ENCODE results near the gene CHD6.

Gene CHD6

GRCh38 chr20:41617902-41618806 lies at the start of gene CHD6:
CHD6 (minus strand) TSS chr20:41618377; CDS start chr20:41551337, 67,040 bp downstream.
- DNase-seq = peak; percentile 97 to 100

- no peak for DNase-seq
Observed at GRCh38 chr20:41664584-41664983, 46.4 kb upstream of the CHD6 start.

- no peak for DNase-seq
Observed at GRCh38 chr20:41657655-41658054, 39.5 kb upstream of the CHD6 start.

GRCh38 chr20:41655962-41656618 lies 37.9 kb upstream of the CHD6 start:
- DNase-seq = no peak

- DNase-seq = no peak
Observed at GRCh38 chr20:41654884-41655283, 36.7 kb upstream of the CHD6 start.

GRCh38 chr20:41654292-41654691 lies 36.1 kb upstream of the CHD6 start:
- DNase-seq = peak; percentile 61 to 67

GRCh38 chr20:41650231-41650948 lies 32.2 kb upstream of the CHD6 start:
- peak; percentile 49 to 58 for DNase-seq

GRCh38 chr20:41649489-41649888 lies 31.3 kb upstream of the CHD6 start:
- DNase-seq = peak; percentile 64 to 65

GRCh38 chr20:41645372-41645771 lies 27.2 kb upstream of the CHD6 start:
- DNase-seq = no peak

- no peak for DNase-seq
Observed at GRCh38 chr20:41643504-41643938, 25.3 kb upstream of the CHD6 start.

GRCh38 chr20:41639630-41640029 lies 21.5 kb upstream of the CHD6 start:
- no peak for DNase-seq

GRCh38 chr20:41638456-41638855 lies 20.3 kb upstream of the CHD6 start:
- no peak for DNase-seq

GRCh38 chr20:41635158-41635557 lies 17.0 kb upstream of the CHD6 start:
- no peak for DNase-seq

GRCh38 chr20:41632896-41633295 lies 14.7 kb upstream of the CHD6 start:
- no peak for DNase-seq

- DNase-seq = no peak
Observed at GRCh38 chr20:41631826-41632225, 13.6 kb upstream of the CHD6 start.

- no peak for DNase-seq
Observed at GRCh38 chr20:41630846-41631245, 12.7 kb upstream of the CHD6 start.

- no peak for DNase-seq
Observed at GRCh38 chr20:41627611-41628244, 9.6 kb upstream of the CHD6 start.

- DNase-seq = no peak
Observed at GRCh38 chr20:41627001-41627495, 8.9 kb upstream of the CHD6 start.

GRCh38 chr20:41623625-41624375 lies 5.6 kb upstream of the CHD6 start:
- no peak for DNase-seq

- DNase-seq = no peak
Observed at GRCh38 chr20:41622584-41622983, 4.4 kb upstream of the CHD6 start.

- DNase-seq = no peak
Observed at GRCh38 chr20:41621971-41622370, 3.8 kb upstream of the CHD6 start.

- no peak for DNase-seq
Observed at GRCh38 chr20:41621421-41621820, 3.2 kb upstream of the CHD6 start.
